ENCODE measurements around the gene TYMS.
"Not testable (repeated sequence)": the region's sequence is repeated elsewhere in the genome, so short reads cannot be mapped to it uniquely, and the experiment has no call there.

The TYMS gene

GRCh38 chr18:676069-676468, 18.6 kb downstream of the TYMS start:
- Histone ChIP-seq H3K4me3 (ENCODE audit: insufficient read depth, low read depth, low read length) (no peak overlapping the region), H3K27ac (ENCODE audit: insufficient read depth, low read depth, low read length, poor library complexity, severe bottlenecking) (no peak overlapping the region), H3K27me3 (ENCODE audit: control insufficient read depth, insufficient read depth, low read length, poor library complexity, severe bottlenecking) (no peaks in the 10 kb centered on the region), H3K36me3 (ENCODE audit: control insufficient read depth, insufficient read depth, low read length) (peaks cover 15% of the 10 kb centered on the region), H3K9me3 (ENCODE audit: control insufficient read depth, low read length) (no peaks in the 10 kb centered on the region), H3K4me1 (ENCODE audit: control insufficient read depth, insufficient read depth, low read length) (no peaks in the 10 kb centered on the region)
- WGBS, 2 experiments, result 96 to 97% methylated on average over 5 of the region's 5 CpGs

GRCh38 chr18:676736-677135, 19.3 kb downstream of the TYMS start:
- Histone ChIP-seq H3K4me3 (ENCODE audit: insufficient read depth, low read depth, low read length) (no peak overlapping the region), H3K27me3 (ENCODE audit: control insufficient read depth, insufficient read depth, low read length, poor library complexity, severe bottlenecking) (no peaks in the 10 kb centered on the region), H3K36me3 (ENCODE audit: control insufficient read depth, insufficient read depth, low read length) (peaks cover 9% of the 10 kb centered on the region), H3K4me1 (ENCODE audit: control insufficient read depth, insufficient read depth, low read length) (no peaks in the 10 kb centered on the region), H3K27ac (ENCODE audit: insufficient read depth, low read depth, low read length, poor library complexity, severe bottlenecking) (no peak overlapping the region), H3K9me3 (ENCODE audit: control insufficient read depth, low read length) (no peaks in the 10 kb centered on the region)
- WGBS, 2 experiments, result 90 to 93% methylated on average over 3 of the region's 3 CpGs

DNA sequence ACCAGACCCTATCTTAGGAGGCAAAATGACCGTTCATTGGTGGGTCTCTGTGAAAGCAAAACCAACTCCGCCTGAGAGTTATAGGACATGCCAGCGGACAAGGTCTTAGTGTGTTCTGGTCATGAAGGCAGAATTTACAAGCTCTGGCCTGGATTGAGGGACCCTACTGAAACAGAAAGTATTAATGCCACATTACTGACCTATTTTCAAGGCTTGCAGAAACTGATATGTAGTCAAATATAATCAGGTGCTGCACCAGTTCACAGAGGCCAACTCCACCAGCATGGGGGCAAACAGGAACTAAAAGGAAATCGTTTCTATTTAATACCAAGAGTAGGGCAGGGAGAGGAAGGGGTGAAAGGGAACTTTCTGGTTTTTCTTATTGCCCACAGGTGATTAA, 19.7 kb downstream of the TYMS start:
- Histone ChIP-seq H3K4me3 (ENCODE audit: insufficient read depth, low read depth, low read length) (no peak overlapping the region), H3K27ac (ENCODE audit: insufficient read depth, low read depth, low read length, poor library complexity, severe bottlenecking) (no peak overlapping the region), H3K27me3 (ENCODE audit: control insufficient read depth, insufficient read depth, low read length, poor library complexity, severe bottlenecking) (no peaks in the 10 kb centered on the region), H3K9me3 (ENCODE audit: control insufficient read depth, low read length) (no peaks in the 10 kb centered on the region), H3K36me3 (ENCODE audit: control insufficient read depth, insufficient read depth, low read length) (peaks cover 5% of the 10 kb centered on the region), H3K4me1 (ENCODE audit: control insufficient read depth, insufficient read depth, low read length) (no peaks in the 10 kb centered on the region)
- 88 to 89% methylated on average over 4 of the region's 4 CpGs for whole genome bisulfite sequencing, 2 experiments

DNA sequence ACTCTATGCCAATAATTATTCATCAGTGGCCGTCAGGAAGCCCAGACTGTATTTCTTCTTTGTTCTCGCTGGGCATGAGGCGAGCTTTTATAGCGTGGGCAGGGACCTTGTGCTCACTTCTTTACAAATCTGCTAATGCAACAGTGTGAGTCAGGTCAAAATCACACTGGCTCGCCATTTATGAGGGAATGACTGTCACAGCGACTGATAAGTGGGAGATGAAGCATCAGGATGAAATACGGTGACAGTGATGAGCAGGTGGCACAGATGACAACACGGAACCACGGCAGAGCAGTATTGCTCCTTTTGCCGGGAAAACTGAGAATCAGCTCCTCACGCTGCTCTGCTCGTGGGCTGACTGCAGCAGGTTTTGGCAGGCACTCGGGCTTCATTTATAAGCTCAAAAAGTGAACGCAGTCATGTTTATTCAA, 20.5 kb downstream of the TYMS start:
- Histone ChIP-seq H3K9me3 (ENCODE audit: control insufficient read depth, low read length) (no peaks in the 10 kb centered on the region), H3K27ac (ENCODE audit: insufficient read depth, low read depth, low read length, poor library complexity, severe bottlenecking) (no peak overlapping the region), H3K27me3 (ENCODE audit: control insufficient read depth, insufficient read depth, low read length, poor library complexity, severe bottlenecking) (no peaks in the 10 kb centered on the region), H3K4me1 (ENCODE audit: control insufficient read depth, insufficient read depth, low read length) (no peaks in the 10 kb centered on the region), H3K4me3 (ENCODE audit: insufficient read depth, low read depth, low read length) (no peak overlapping the region), H3K36me3 (ENCODE audit: control insufficient read depth, insufficient read depth, low read length) (no peaks in the 10 kb centered on the region)
- WGBS, 2 experiments, result 95 to 96% methylated on average over 14 of the region's 14 CpGs

DNA sequence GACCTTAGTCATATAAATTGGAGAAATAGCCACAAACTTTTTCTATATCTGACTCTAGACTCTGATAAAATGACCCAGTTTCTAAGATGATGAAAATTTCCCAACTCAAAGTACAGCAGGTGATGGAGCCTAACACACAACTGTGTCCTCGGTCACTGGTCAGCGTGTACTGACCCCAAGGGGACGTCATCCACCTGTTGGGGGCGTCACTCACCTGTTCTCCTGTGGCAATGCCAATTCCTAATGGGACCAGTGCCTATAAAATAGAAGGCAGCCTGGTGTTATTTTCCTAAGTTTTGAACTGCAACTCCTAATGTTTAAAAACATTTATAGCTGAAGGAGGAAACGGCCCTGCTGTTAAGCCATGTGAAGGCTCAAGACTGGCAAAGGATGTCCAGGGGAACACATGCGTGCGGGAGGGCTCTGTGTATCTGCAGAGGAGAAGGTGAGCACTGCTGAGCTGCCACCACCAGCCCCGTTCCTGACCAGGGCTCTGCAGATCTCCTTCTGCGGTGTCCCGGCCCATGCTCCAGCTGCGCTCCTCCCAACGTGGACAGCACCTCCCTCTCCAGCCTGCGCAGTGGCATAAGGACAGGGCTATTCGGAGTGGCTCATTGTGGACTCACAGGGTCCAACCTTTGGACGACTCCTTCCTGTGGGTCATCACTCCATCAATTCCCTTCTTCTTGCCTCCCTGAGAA, 21.2 kb downstream of the TYMS start:
- Histone ChIP-seq H3K27me3 (ENCODE audit: control insufficient read depth, insufficient read depth, low read length, poor library complexity, severe bottlenecking) (no peaks in the 10 kb centered on the region), H3K27ac (ENCODE audit: insufficient read depth, low read depth, low read length, poor library complexity, severe bottlenecking) (no peak overlapping the region), H3K4me1 (ENCODE audit: control insufficient read depth, insufficient read depth, low read length) (peaks cover 3% of the 10 kb centered on the region), H3K9me3 (ENCODE audit: control insufficient read depth, low read length) (no peaks in the 10 kb centered on the region), H3K36me3 (ENCODE audit: control insufficient read depth, insufficient read depth, low read length) (no peaks in the 10 kb centered on the region), H3K4me3 (ENCODE audit: insufficient read depth, low read depth, low read length) (no peak overlapping the region)
- 92 to 94% methylated on average over 15 of the region's 15 CpGs for WGBS, 2 experiments

GRCh38 chr18:679516-679915, 22.1 kb downstream of the TYMS start:
- Histone ChIP-seq H3K4me3 (ENCODE audit: insufficient read depth, low read depth, low read length) (no peak overlapping the region), H3K4me1 (ENCODE audit: control insufficient read depth, insufficient read depth, low read length) (peaks cover 4% of the 10 kb centered on the region), H3K27ac (ENCODE audit: insufficient read depth, low read depth, low read length, poor library complexity, severe bottlenecking) (no peak overlapping the region), H3K27me3 (ENCODE audit: control insufficient read depth, insufficient read depth, low read length, poor library complexity, severe bottlenecking) (no peaks in the 10 kb centered on the region), H3K36me3 (ENCODE audit: control insufficient read depth, insufficient read depth, low read length) (no peaks in the 10 kb centered on the region), H3K9me3 (ENCODE audit: control insufficient read depth, low read length) (no peaks in the 10 kb centered on the region)
- WGBS, 2 experiments, result 90 to 95% methylated on average over 4 of the region's 4 CpGs

DNA sequence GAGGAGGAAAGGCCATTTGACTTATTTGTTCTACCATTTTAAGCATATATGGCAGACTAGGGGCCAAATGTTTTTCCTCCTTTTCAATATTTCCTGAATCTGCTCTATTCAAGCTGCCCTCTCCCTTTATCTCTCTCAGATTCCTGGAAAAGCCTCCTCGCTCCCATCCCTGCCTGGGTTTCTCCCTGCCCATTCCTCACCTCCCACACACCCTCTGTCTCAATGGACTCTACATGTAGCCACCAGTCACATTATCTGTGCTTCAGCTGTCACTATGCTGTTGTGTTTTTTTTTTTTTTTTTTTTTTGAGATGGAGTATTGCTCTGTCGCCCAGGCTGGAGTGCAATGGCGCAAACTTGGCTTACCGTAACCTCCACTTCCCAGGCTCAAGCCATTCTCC, 22.9 kb downstream of the TYMS start:
- Histone ChIP-seq H3K36me3 (ENCODE audit: control insufficient read depth, insufficient read depth, low read length) (no peaks in the 10 kb centered on the region), H3K9me3 (ENCODE audit: control insufficient read depth, low read length) (no peaks in the 10 kb centered on the region), H3K4me1 (ENCODE audit: control insufficient read depth, insufficient read depth, low read length) (peaks cover 4% of the 10 kb centered on the region), H3K4me3 (ENCODE audit: insufficient read depth, low read depth, low read length) (no peak overlapping the region), H3K27me3 (ENCODE audit: control insufficient read depth, insufficient read depth, low read length, poor library complexity, severe bottlenecking) (no peaks in the 10 kb centered on the region), H3K27ac (ENCODE audit: insufficient read depth, low read depth, low read length, poor library complexity, severe bottlenecking) (no peak overlapping the region)
- WGBS, 2 experiments, result 87 to 93% methylated on average over 4 of the region's 4 CpGs

- Histone ChIP-seq H3K9me3 (ENCODE audit: control insufficient read depth, low read length) (no peaks in the 10 kb centered on the region), H3K36me3 (ENCODE audit: control insufficient read depth, insufficient read depth, low read length) (no peaks in the 10 kb centered on the region), H3K4me3 (ENCODE audit: insufficient read depth, low read depth, low read length) (no peak overlapping the region), H3K27me3 (ENCODE audit: control insufficient read depth, insufficient read depth, low read length, poor library complexity, severe bottlenecking) (no peaks in the 10 kb centered on the region), H3K27ac (ENCODE audit: insufficient read depth, low read depth, low read length, poor library complexity, severe bottlenecking) (no peak overlapping the region), H3K4me1 (ENCODE audit: control insufficient read depth, insufficient read depth, low read length) (peaks cover 18% of the 10 kb centered on the region)
- 95 to 96% methylated on average over 5 of the region's 5 CpGs for WGBS, 2 experiments
Measured at GRCh38 chr18:681985-682384, 24.5 kb downstream of the TYMS start.

- H3K36me3 ChIP-seq (ENCODE audit: control insufficient read depth, insufficient read depth, low read length); H3K9me3 ChIP-seq (ENCODE audit: control insufficient read depth, low read length); H3K27me3 ChIP-seq (ENCODE audit: control insufficient read depth, insufficient read depth, low read length, poor library complexity, severe bottlenecking); H3K27ac ChIP-seq (ENCODE audit: insufficient read depth, low read depth, low read length, poor library complexity, severe bottlenecking); H3K4me3 ChIP-seq (ENCODE audit: insufficient read depth, low read depth, low read length): not testable (repeated sequence)
- H3K4me1 ChIP-seq (ENCODE audit: control insufficient read depth, insufficient read depth, low read length), result peaks cover 22% of the 10 kb centered on the region
- WGBS, 2 experiments, result 96 to 97% methylated on average over 9 of the region's 9 CpGs
Measured at GRCh38 chr18:682416-682815, 25.0 kb downstream of the TYMS start.

GRCh38 chr18:682833-683232, 25.4 kb downstream of the TYMS start:
- no peak overlapping the region for H3K4me3 ChIP-seq (ENCODE audit: insufficient read depth, low read depth, low read length)
- peaks cover 23% of the 10 kb centered on the region for H3K4me1 ChIP-seq (ENCODE audit: control insufficient read depth, insufficient read depth, low read length)
- H3K36me3 ChIP-seq (ENCODE audit: control insufficient read depth, insufficient read depth, low read length), result no peaks in the 10 kb centered on the region
- H3K9me3 ChIP-seq (ENCODE audit: control insufficient read depth, low read length), result no peaks in the 10 kb centered on the region
- no peak overlapping the region for H3K27ac ChIP-seq (ENCODE audit: insufficient read depth, low read depth, low read length, poor library complexity, severe bottlenecking)
- no peaks in the 10 kb centered on the region for H3K27me3 ChIP-seq (ENCODE audit: control insufficient read depth, insufficient read depth, low read length, poor library complexity, severe bottlenecking)

- H3K27ac ChIP-seq (ENCODE audit: insufficient read depth, low read depth, low read length, poor library complexity, severe bottlenecking), result no peak overlapping the region
- no peaks in the 10 kb centered on the region for H3K27me3 ChIP-seq (ENCODE audit: control insufficient read depth, insufficient read depth, low read length, poor library complexity, severe bottlenecking)
- H3K9me3 ChIP-seq (ENCODE audit: control insufficient read depth, low read length), result no peaks in the 10 kb centered on the region
- H3K36me3 ChIP-seq (ENCODE audit: control insufficient read depth, insufficient read depth, low read length), result no peaks in the 10 kb centered on the region
- WGBS, 2 experiments, result 76 to 79% methylated on average over 5 of the region's 5 CpGs
- peaks cover 28% of the 10 kb centered on the region for H3K4me1 ChIP-seq (ENCODE audit: control insufficient read depth, insufficient read depth, low read length)
- H3K4me3 ChIP-seq (ENCODE audit: insufficient read depth, low read depth, low read length), result no peak overlapping the region
Measured at GRCh38 chr18:683531-683930, 26.1 kb downstream of the TYMS start.

Data from ectodermal cell (in vitro differentiated cells).